Spleen (tissue), 11 donors: ENCODE results near the gene NFATC2. TPM values are rescaled to one million over a fixed set of nuclear protein-coding genes. Genes with fewer than 3 reads are reported as not detected.

Experiments used
- DNase-seq: peaks from one replicate; pipeline ENCODE4 v3.0.0-alpha.2; 2020
- H3K27ac ChIP-seq, 8 donors: fragments of 200-600 bp; sonication (generic) in 7 of 8; 1 replicate in 4 of 8; 2 replicates in 4 of 8; pipeline versions ENCODE4 v1.5.0 to v1.8.0; 2016 to 2021; ENCODE audit warnings: inconsistent platforms in 4 of 8, mild to moderate bottlenecking in 4 of 8, moderate library complexity in 1 of 8
- H3K27me3 ChIP-seq, 7 donors: fragments of 200-600 bp; sonication (generic) in 6 of 7; replicated peaks in 1 of 7; 1 replicate in 4 of 7; 2 replicates in 3 of 7; pipeline versions ENCODE4 v1.5.0 to v1.8.0; 2016 to 2021; ENCODE audit warnings: inconsistent platforms in 3 of 7, mild to moderate bottlenecking in 1 of 7
- H3K36me3 ChIP-seq, 6 donors: fragments of 200-600 bp; sonication (generic) in 5 of 6; 1 replicate in 4 of 6; 2 replicates in 2 of 6; pipeline versions ENCODE4 v1.5.0 to v1.8.0; 2016 to 2021; ENCODE audit warnings: inconsistent platforms in 2 of 6
- H3K4me1 ChIP-seq, 6 donors: fragments of 200-600 bp; sonication (generic) in 5 of 6; 1 replicate in 3 of 6; 2 replicates in 3 of 6; pipeline versions ENCODE4 v1.5.0 to v1.8.0; 2016 to 2021; ENCODE audit warnings: inconsistent platforms in 3 of 6
- H3K4me3 ChIP-seq, 8 donors: fragments of 200-600 bp; sonication (generic) in 7 of 8; 1 replicate in 4 of 8; 2 replicates in 4 of 8; pipeline versions ENCODE4 v1.5.0 to v1.8.0; 2016 to 2021; ENCODE audit warnings: inconsistent platforms in 4 of 8, mild to moderate bottlenecking in 4 of 8, moderate library complexity in 2 of 8
- H3K9me3 ChIP-seq, 8 donors: fragments of 200-600 bp; sonication (generic) in 7 of 8; 1 replicate in 4 of 8; 2 replicates in 4 of 8; pipeline versions ENCODE4 v1.5.0 to v1.8.0; 2016 to 2021; ENCODE audit warnings: inconsistent platforms in 4 of 8
- POLR2A ChIP-seq, 3 donors: fragments of 450-650 bp; IDR thresholded peaks; one replicate each; pipeline ENCODE4 v1.5.1; 2017; ENCODE audit warnings: antibody characterized with exemption in 3 of 3, mild to moderate bottlenecking in 1 of 3
- POLR2AphosphoS5 ChIP-seq, 3 donors: sonication (generic); formaldehyde crosslinking; IDR thresholded peaks; one replicate each; pipeline ENCODE4 v1.5.1; 2017; ENCODE audit warnings: antibody characterized with exemption in 3 of 3
- WGBS, 5 donors: extraction: QIAGEN DNeasy Blood & Tissue Kit in 3 of 5; methylation state at CpG; one replicate each; pipeline versions ENCODE4 v1.1.5 to v1.1.7; 2013 to 2018; 5-methylcytosine and 5-hydroxymethylcytosine counted together
- intact Hi-C: fragments of 100-400 bp; cut with DNase I; formaldehyde crosslinking; loops from one replicate; pipeline ENCODE4 v1.15.0; 2023; ENCODE audit warnings: low total_unique reads
- polyA plus RNA-seq, 3 donors: library from polyadenylated mRNA; stranded (reverse); fragments of 200-250 nt; gene quantifications; one replicate each; pipeline ENCODE4 v1.2.1, GENCODE V29; 2013
- total RNA-seq, 7 donors: library from RNA; depleted of rRNA in 3 of 7; stranded (reverse); fragments of >200 nt in 3 of 7; fragmentation: NEBNext Ultra II Directional in 4 of 7; extraction: Animal tissue kit (Norgen Biotek cat#: 25700) in 4 of 7; gene quantifications; one replicate each; pipeline versions ENCODE4 v1.1.0 to v1.2.1, GENCODE V29; 2016 to 2021
- TF ChIP-seq, protein P1 (sequence below), 11 experiments: fragments of 200-600 bp in 7 of 11; fragments of 450-650 bp in 4 of 11; sonication (generic) in 4 of 11; IDR thresholded peaks in 8 of 11; conservative IDR thresholded peaks in 3 of 11; 1 replicate in 7 of 11; 2 replicates in 4 of 11; pipeline versions ENCODE4 v1.4.0 to v1.8.0; 2016 to 2021; ENCODE audit warnings: antibody characterized with exemption in 11 of 11, inconsistent platforms in 4 of 11, mild to moderate bottlenecking in 1 of 11
- donor health status: healthy with polysubstance abuse.
- donor health status: DM: no; HTN: no; CAD: no; lungs with moderate emphysema.
- donor health status: DM: no; HTN: no; CAD: no.
- donor health status: Bipolar disorder and iron deficiency.
- donor health status: healthy.
- donor health status: DM: no; HTN: no; CAD: no.
- donor health status: DM: yes; HTN: yes; CAD: no.

Gene NFATC2
- total and polyA plus RNA-seq, 10 donors: 6.5 to 42.9 (median 34.5) TPM

GRCh38 chr20:51417250-51418136, 125.0 kb downstream of the NFATC2 start:
- TF ChIP-seq, protein P1, sequence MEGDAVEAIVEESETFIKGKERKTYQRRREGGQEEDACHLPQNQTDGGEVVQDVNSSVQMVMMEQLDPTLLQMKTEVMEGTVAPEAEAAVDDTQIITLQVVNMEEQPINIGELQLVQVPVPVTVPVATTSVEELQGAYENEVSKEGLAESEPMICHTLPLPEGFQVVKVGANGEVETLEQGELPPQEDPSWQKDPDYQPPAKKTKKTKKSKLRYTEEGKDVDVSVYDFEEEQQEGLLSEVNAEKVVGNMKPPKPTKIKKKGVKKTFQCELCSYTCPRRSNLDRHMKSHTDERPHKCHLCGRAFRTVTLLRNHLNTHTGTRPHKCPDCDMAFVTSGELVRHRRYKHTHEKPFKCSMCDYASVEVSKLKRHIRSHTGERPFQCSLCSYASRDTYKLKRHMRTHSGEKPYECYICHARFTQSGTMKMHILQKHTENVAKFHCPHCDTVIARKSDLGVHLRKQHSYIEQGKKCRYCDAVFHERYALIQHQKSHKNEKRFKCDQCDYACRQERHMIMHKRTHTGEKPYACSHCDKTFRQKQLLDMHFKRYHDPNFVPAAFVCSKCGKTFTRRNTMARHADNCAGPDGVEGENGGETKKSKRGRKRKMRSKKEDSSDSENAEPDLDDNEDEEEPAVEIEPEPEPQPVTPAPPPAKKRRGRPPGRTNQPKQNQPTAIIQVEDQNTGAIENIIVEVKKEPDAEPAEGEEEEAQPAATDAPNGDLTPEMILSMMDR (IDR thresholded peaks at IDR 0.05 in 8 of 11, conservative IDR thresholded peaks at IDR 0.05 in 3 of 11): no peak
- TF ChIP-seq POLR2AphosphoS5 (IDR thresholded peaks at IDR 0.05): no peak
- TF ChIP-seq POLR2A (IDR thresholded peaks at IDR 0.05): no peak
- peaks cover 0 to 28% (median 0%) of the 10 kb centered on the region in 6 donors for H3K36me3 ChIP-seq
- no peaks in the 10 kb centered on the region for H3K27me3 ChIP-seq
- intact Hi-C loops: no loop called here
- DNase-seq: peak; percentile 70
- peak overlapping the region in 7 of 8 donors; percentile 29 to 86 (median 79) for H3K27ac ChIP-seq
- H3K9me3 ChIP-seq: no peaks in the 10 kb centered on the region
- no peak overlapping the region for H3K4me3 ChIP-seq
- peaks cover 40 to 81% (median 63%) of the 10 kb centered on the region in 6 donors for H3K4me1 ChIP-seq
- 62 to 72% (median 65%) methylated on average over 21 of the region's 21 CpGs for WGBS, 5 donors

DNA sequence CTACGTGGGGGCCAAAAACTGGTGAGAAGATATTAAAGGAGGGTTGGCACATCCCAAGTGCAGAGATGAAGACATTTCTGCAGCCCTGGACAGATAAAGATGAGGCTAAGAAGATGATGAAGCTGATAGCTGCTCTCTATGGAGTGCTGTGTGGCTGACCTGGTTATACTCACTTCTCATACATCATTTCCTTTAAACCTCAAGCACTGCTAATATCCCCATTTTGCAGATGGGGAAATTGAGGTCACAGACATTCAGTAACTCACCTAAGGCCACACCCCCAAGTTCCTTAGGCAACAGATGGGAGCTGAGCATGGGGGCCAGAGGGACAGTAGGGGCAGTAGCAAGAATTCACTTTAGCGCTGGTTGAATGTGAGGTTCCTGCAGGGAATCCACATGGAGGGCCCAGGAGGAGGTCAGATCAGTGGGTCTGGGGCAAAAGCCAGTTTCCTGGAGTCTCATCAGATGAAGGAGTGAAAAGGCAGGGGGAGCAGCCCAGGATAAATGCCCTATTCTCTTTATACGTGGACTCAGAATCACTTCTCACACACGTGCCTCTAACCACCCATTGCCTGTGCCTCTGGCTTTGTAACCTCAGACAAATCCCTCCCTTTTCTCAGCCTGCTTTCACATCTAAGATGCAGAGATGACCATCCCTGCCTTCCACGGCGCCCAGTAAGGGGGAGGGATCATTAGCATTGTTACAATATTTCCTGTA, 125.8 kb downstream of the NFATC2 start:
- peaks cover 45 to 89% (median 71%) of the 10 kb centered on the region in 6 donors for H3K4me1 ChIP-seq
- no peaks in the 10 kb centered on the region for H3K9me3 ChIP-seq
- TF ChIP-seq, protein P1 (IDR thresholded peaks at IDR 0.05 in 8 of 11, conservative IDR thresholded peaks at IDR 0.05 in 3 of 11): no peak
- TF ChIP-seq POLR2AphosphoS5 (IDR thresholded peaks at IDR 0.05) (no peak), POLR2A (IDR thresholded peaks at IDR 0.05) (no peak)
- WGBS, 5 donors: 57 to 71% (median 61%) methylated on average over 6 of the region's 6 CpGs
- H3K4me3 ChIP-seq: no peak overlapping the region
- no peak for DNase-seq
- H3K27me3 ChIP-seq: no peaks in the 10 kb centered on the region
- H3K27ac ChIP-seq: peak overlapping the region; percentile 29 to 86 (median 62)
- peaks cover 0 to 25% (median 0%) of the 10 kb centered on the region in 6 donors for H3K36me3 ChIP-seq
- intact Hi-C loops: no loop called here

GRCh38 chr20:51413857-51414256, 128.7 kb downstream of the NFATC2 start:
- no peak overlapping the region for H3K4me3 ChIP-seq

More at GRCh38 chr20:51413857-51414256, 128.7 kb downstream of the NFATC2 start:
- Histone ChIP-seq H3K36me3 (peaks cover 0 to 22% (median 0%) of the 10 kb centered on the region in 6 donors), H3K27ac (peak overlapping the region in 7 of 8 donors; percentile 55 to 86 (median 79)), H3K27me3 (no peaks in the 10 kb centered on the region), H3K4me1 (peaks cover 45 to 94% (median 69%) of the 10 kb centered on the region in 6 donors), H3K9me3 (peaks cover 0 to 4% (median 0%) of the 10 kb centered on the region in 8 donors)
- intact Hi-C loops: no loop called here
- TF ChIP-seq POLR2A (IDR thresholded peaks at IDR 0.05) (no peak), POLR2AphosphoS5 (IDR thresholded peaks at IDR 0.05) (no peak)
- TF ChIP-seq, protein P1 (IDR thresholded peaks at IDR 0.05 in 8 of 11, conservative IDR thresholded peaks at IDR 0.05 in 3 of 11): no peak
- WGBS, 5 donors: 58 to 73% (median 66%) methylated on average over 5 of the region's 5 CpGs
- no peak for DNase-seq
